SK-N-SH treated with all-trans-retinoic acid at 6 μM for 48 hours (cell line): ENCODE results near the gene KCNA1.

Source experiments
- ATAC-seq: fragments of 200-7000 bp; cut with Tn5 transposase; 3 replicates; pipeline ENCODE4 v1.9.1; 2020; ENCODE audit warnings: mild to moderate bottlenecking, moderate library complexity
- ARNTL ChIP-seq: fragments of 450-650 bp; formaldehyde crosslinking; IDR thresholded peaks from 2 replicates; pipeline ENCODE4 v1.5.0; 2020; ENCODE audit warnings: low read depth, mild to moderate bottlenecking, moderate library complexity, borderline replicate concordance
- BACH2 ChIP-seq: fragments of 250-450 bp; sonication (Bioruptor Pico); IDR thresholded peaks from 2 replicates; pipeline ENCODE4 v1.9.0; 2021; ENCODE audit warnings: mild to moderate bottlenecking, borderline replicate concordance
- CREB5 ChIP-seq: fragments of 250-450 bp; sonication (Bioruptor Pico); IDR thresholded peaks from 2 replicates; pipeline ENCODE4 v1.5.1; 2020; ENCODE audit warnings: low read depth, mild to moderate bottlenecking, moderate library complexity
- CSRNP3 ChIP-seq: fragments of 250-450 bp; sonication (Bioruptor Pico); IDR thresholded peaks from 2 replicates; pipeline ENCODE4 v1.5.1; 2021; ENCODE audit warnings: mild to moderate bottlenecking, moderate library complexity
- ESRRG ChIP-seq: fragments of 250-450 bp; sonication (Bioruptor Pico); IDR thresholded peaks from 2 replicates; pipeline ENCODE4 v1.6.1; 2021; ENCODE audit warnings: mild to moderate bottlenecking
- GLIS3 ChIP-seq: fragments of 250-450 bp; sonication (Bioruptor Pico); IDR thresholded peaks from 2 replicates; pipeline ENCODE4 v1.5.0; 2020; ENCODE audit warnings: mild to moderate bottlenecking, moderate library complexity
- ISL1 ChIP-seq: fragments of 250-450 bp; sonication (Bioruptor Pico); IDR thresholded peaks from 2 replicates; pipeline ENCODE4 v2.1.2; 2022; ENCODE audit warnings: mild to moderate bottlenecking, moderate library complexity
- OSR1 ChIP-seq: fragments of 250-450 bp; sonication (Bioruptor Pico); IDR thresholded peaks from 2 replicates; pipeline ENCODE4 v1.8.0; 2022; ENCODE audit warnings: moderate library complexity, mild to moderate bottlenecking, inconsistent platforms
- PATZ1 ChIP-seq: fragments of 250-450 bp; sonication (Bioruptor Pico); IDR thresholded peaks from 2 replicates; pipeline ENCODE4 v1.8.0; 2020; ENCODE audit warnings: mild to moderate bottlenecking, moderate library complexity, borderline replicate concordance
- POU6F1 ChIP-seq: fragments of 250-450 bp; sonication (Bioruptor Pico); IDR thresholded peaks from 2 replicates; pipeline ENCODE4 v1.8.0; 2021; ENCODE audit warnings: low read depth, mild to moderate bottlenecking, moderate library complexity, borderline replicate concordance
- PPARA ChIP-seq: fragments of 250-450 bp; sonication (Bioruptor Pico); IDR thresholded peaks from 2 replicates; pipeline ENCODE4 v1.5.0; 2020; ENCODE audit warnings: mild to moderate bottlenecking, borderline replicate concordance
- RARB ChIP-seq: fragments of 250-450 bp; sonication (Bioruptor Pico); IDR thresholded peaks from 2 replicates; pipeline ENCODE4 v1.8.0; 2021; ENCODE audit warnings: mild to moderate bottlenecking, moderate library complexity
- SNAI2 ChIP-seq: fragments of 250-450 bp; sonication (Bioruptor Pico); IDR thresholded peaks from 2 replicates; pipeline ENCODE4 v1.5.0; 2020; ENCODE audit warnings: mild to moderate bottlenecking, moderate library complexity
- TCF4 ChIP-seq: fragments of 250-450 bp; sonication (Bioruptor Pico); IDR thresholded peaks from 2 replicates; pipeline ENCODE4 v1.8.0; 2021; ENCODE audit warnings: mild to moderate bottlenecking, moderate library complexity, borderline replicate concordance
- TOX ChIP-seq: fragments of 250-450 bp; sonication (Bioruptor Pico); IDR thresholded peaks from 2 replicates; pipeline ENCODE4 v1.8.0; 2021; ENCODE audit warnings: mild to moderate bottlenecking, moderate library complexity, borderline replicate concordance
- TSHZ2 ChIP-seq: fragments of 250-450 bp; sonication (Bioruptor Pico); IDR thresholded peaks from 2 replicates; pipeline ENCODE4 v1.5.0; 2020; ENCODE audit warnings: mild to moderate bottlenecking, moderate library complexity
- ZC3H10 ChIP-seq: fragments of 250-450 bp; sonication (Bioruptor Pico); IDR thresholded peaks from 2 replicates; pipeline ENCODE4 v1.5.1; 2021; ENCODE audit warnings: mild to moderate bottlenecking, moderate library complexity
- ZFP3 ChIP-seq: fragments of 250-450 bp; sonication (Bioruptor Pico); IDR thresholded peaks from 2 replicates; pipeline ENCODE4 v1.5.0; 2020; ENCODE audit warnings: mild to moderate bottlenecking, moderate library complexity
- ZFP30 ChIP-seq: fragments of 450-650 bp; formaldehyde crosslinking; IDR thresholded peaks from 2 replicates; pipeline ENCODE4 v1.5.0; 2022; ENCODE audit warnings: mild to moderate bottlenecking, moderate library complexity
- ZNF565 ChIP-seq: fragments of 450-650 bp; formaldehyde crosslinking; conservative IDR thresholded peaks from 2 replicates; pipeline ENCODE4 v1.5.0; 2020; ENCODE audit warnings: low read depth, mild to moderate bottlenecking, moderate library complexity
- ZNF70 ChIP-seq: fragments of 450-650 bp; formaldehyde crosslinking; IDR thresholded peaks from 2 replicates; pipeline ENCODE4 v1.5.0; 2020; ENCODE audit warnings: mild to moderate bottlenecking, moderate library complexity
- ZNF8 ChIP-seq: fragments of 450-650 bp; formaldehyde crosslinking; IDR thresholded peaks from 2 replicates; pipeline ENCODE4 v1.5.0; 2020; ENCODE audit warnings: mild to moderate bottlenecking, moderate library complexity

Gene KCNA1

GRCh38 chr12:4891866-4892265 is 17.8 kb upstream of the KCNA1 start:
- ATAC-seq: no peak
- no peak for TF ChIP-seq TSHZ2
- TF ChIP-seq ESRRG (CRISPR knock-in tag): no peak
- no peak for TF ChIP-seq PATZ1 (CRISPR knock-in tag)
- no peak for TF ChIP-seq ZFP30 (CRISPR knock-in tag)
- TF ChIP-seq, all 23 proteins: peak for 0

GRCh38 chr12:4892418-4892817 is 17.3 kb upstream of the KCNA1 start:
- TF ChIP-seq ZNF8 (no peak), CREB5 (CRISPR knock-in tag) (no peak), OSR1 (CRISPR knock-in tag) (no peak), TCF4 (CRISPR knock-in tag) (no peak), ZC3H10 (CRISPR knock-in tag) (no peak), GLIS3 (CRISPR knock-in tag) (no peak), SNAI2 (CRISPR knock-in tag) (no peak), PPARA (no peak), TSHZ2 (no peak)

GRCh38 chr12:4894019-4894418 is 15.7 kb upstream of the KCNA1 start:
- no peak for ATAC-seq
- no peak for TF ChIP-seq ARNTL
- no peak for TF ChIP-seq PPARA
- TF ChIP-seq ZNF8: no peak
- TF ChIP-seq ESRRG (CRISPR knock-in tag): no peak
- TF ChIP-seq TSHZ2: no peak
- TF ChIP-seq RARB (CRISPR knock-in tag): no peak
- TF ChIP-seq ZFP30 (CRISPR knock-in tag): no peak
- TF ChIP-seq ISL1 (CRISPR knock-in tag): no peak
- no peak for TF ChIP-seq SNAI2 (CRISPR knock-in tag)
- TF ChIP-seq BACH2 (CRISPR knock-in tag): no peak
- no peak for TF ChIP-seq TOX (CRISPR knock-in tag)
- TF ChIP-seq GLIS3 (CRISPR knock-in tag): no peak
- TF ChIP-seq CSRNP3 (CRISPR knock-in tag): no peak
- no peak for TF ChIP-seq ZNF565 (CRISPR knock-in tag)
- no peak for TF ChIP-seq POU6F1
- TF ChIP-seq ZNF70 (CRISPR knock-in tag): no peak
- TF ChIP-seq ZFP3 (CRISPR knock-in tag): no peak

More at GRCh38 chr12:4892418-4892817, 17.3 kb upstream of the KCNA1 start:
- ATAC-seq: no peak
